CD4-positive, alpha-beta T cell (primary cell): Measurements from ENCODE around the gene WDR93. TPM values are rescaled to one million over a fixed set of nuclear protein-coding genes. Genes with fewer than 3 reads are reported as not detected.

Experiments used
- ATAC-seq: fragments of 200-7000 bp; cut with Tn5 transposase; one replicate; pipeline ENCODE4 v1.10.0; 2022; ENCODE audit warnings: mild to moderate bottlenecking; ENCODE audit not compliant: poor library complexity
- CTCF ChIA-PET: fragments of 350-600 bp; sonication (Branson Sonifier 250); formaldehyde crosslinking; loops from one replicate; lab custom pipeline; 2021; ENCODE audit warnings: antibody characterized with exemption, inconsistent platforms; lab: Charles Lee
- POLR2A ChIA-PET: fragments of 350-600 bp; sonication (Branson Sonifier 250); formaldehyde crosslinking; loops from one replicate; lab custom pipeline; 2021; ENCODE audit warnings: antibody characterized with exemption, inconsistent platforms; lab: Charles Lee
- DNase-seq, 14 experiments: peaks; one replicate each; pipeline ENCODE4 v3.0.0-alpha.2; 2013 to 2020; ENCODE audit warnings: mixed read lengths in 2 of 14
- H3K27ac ChIP-seq, 2 donors: one replicate each; pipeline versions ENCODE4 v1.5.1 to v1.7.0; 2013; ENCODE audit warnings: low read length in 2 of 2, low read depth in 1 of 2, mild to moderate bottlenecking in 1 of 2
- H3K27me3 ChIP-seq, 2 experiments: 1 replicate in 1 of 2; 2 replicates in 1 of 2; pipeline versions ENCODE4 v1.6.1 to v1.7.0; 2013; ENCODE audit warnings: low read length in 2 of 2, control low read depth in 1 of 2, mild to moderate bottlenecking in 1 of 2, moderate library complexity in 1 of 2; ENCODE audit not compliant: insufficient read depth in 2 of 2, control insufficient read depth in 1 of 2
- H3K36me3 ChIP-seq: one replicate; pipeline ENCODE4 v1.6.1; 2013; ENCODE audit warnings: low read length, control low read depth; ENCODE audit not compliant: insufficient read depth
- H3K4me1 ChIP-seq: one replicate; pipeline ENCODE4 v1.6.1; 2013; ENCODE audit warnings: low read length, control low read depth; ENCODE audit not compliant: insufficient read depth
- H3K4me3 ChIP-seq: one replicate; pipeline ENCODE4 v1.5.1; 2013; ENCODE audit warnings: mild to moderate bottlenecking, low read length, moderate library complexity
- H3K9me3 ChIP-seq, 2 experiments: 1 replicate in 1 of 2; 2 replicates in 1 of 2; pipeline versions ENCODE4 v1.6.1 to v1.7.0; 2013; ENCODE audit warnings: low read length in 2 of 2, mild to moderate bottlenecking in 2 of 2, control low read depth in 1 of 2, moderate library complexity in 1 of 2; ENCODE audit not compliant: control insufficient read depth in 1 of 2, insufficient read depth in 1 of 2
- H3K27ac Mint-ChIP-seq: one replicate; pipeline ENCODE4 v1.8.0; 2020; ENCODE audit warnings: mixed read lengths
- H3K27me3 Mint-ChIP-seq: one replicate; pipeline ENCODE4 v1.8.0; 2021; ENCODE audit warnings: mixed read lengths
- H3K36me3 Mint-ChIP-seq: one replicate; pipeline ENCODE4 v1.8.0; 2021; ENCODE audit warnings: low read depth, mixed read lengths
- H3K4me1 Mint-ChIP-seq: one replicate; pipeline ENCODE4 v1.8.0; 2021; ENCODE audit warnings: low read depth, mixed read lengths
- H3K4me3 Mint-ChIP-seq: one replicate; pipeline ENCODE4 v1.8.0; 2020; ENCODE audit warnings: mild to moderate bottlenecking, mixed read lengths
- H3K9me3 Mint-ChIP-seq: one replicate; pipeline ENCODE4 v1.8.0; 2020; ENCODE audit warnings: mixed read lengths
- intact Hi-C, 2 experiments: fragments of 100-400 bp; cut with DNase I in 1 of 2; cut with micrococcal nuclease in 1 of 2; formaldehyde crosslinking; loops; one replicate each; pipeline versions ENCODE4 v1.15.1 to v1.9.0; 2023 to 2025; cut with DNase I, micrococcal nuclease
- total RNA-seq, 174 experiments: library from RNA in 2 of 174; stranded (reverse) in 2 of 174; gene quantifications; one replicate each; pipeline ENCODE4 v1.2.3 and lab custom pipeline; 2021 to 2026
- TF ChIP-seq, protein P1 (sequence below): fragments of 200-600 bp; IDR thresholded peaks from one replicate; pipeline ENCODE4 v1.8.0; 2022; ENCODE audit warnings: antibody characterized with exemption, mild to moderate bottlenecking

Gene WDR93
- total RNA-seq, 2 experiments from 2014 or later, result not detected

GRCh38 chr15:89652131-89652530 is 38.5 kb upstream of the WDR93 start:
- Mint-ChIP-seq H3K9me3 (no peaks in the 10 kb centered on the region), H3K27ac (no peak overlapping the region), H3K4me3 (no peak overlapping the region), H3K27me3 (peaks cover 48% of the 10 kb centered on the region), H3K4me1 (peaks cover 15% of the 10 kb centered on the region), H3K36me3 (no peaks in the 10 kb centered on the region)
- peaks cover 24 to 36% of the 10 kb centered on the region in 2 experiments for H3K27me3 ChIP-seq
- ATAC-seq (no peak), DNase-seq (no peak)
- peaks cover 10% of the 10 kb centered on the region for H3K4me1 ChIP-seq
- no peak overlapping the region for H3K4me3 ChIP-seq
- ChIA-PET CTCF (no interaction called here), POLR2A (no interaction called here)
- H3K27ac ChIP-seq, result no peak overlapping the region
- intact Hi-C loops, result no loop called here
- no peaks in the 10 kb centered on the region for H3K36me3 ChIP-seq
- peaks cover 0 to 23% of the 10 kb centered on the region in 2 experiments for H3K9me3 ChIP-seq
- TF ChIP-seq, protein P1, sequence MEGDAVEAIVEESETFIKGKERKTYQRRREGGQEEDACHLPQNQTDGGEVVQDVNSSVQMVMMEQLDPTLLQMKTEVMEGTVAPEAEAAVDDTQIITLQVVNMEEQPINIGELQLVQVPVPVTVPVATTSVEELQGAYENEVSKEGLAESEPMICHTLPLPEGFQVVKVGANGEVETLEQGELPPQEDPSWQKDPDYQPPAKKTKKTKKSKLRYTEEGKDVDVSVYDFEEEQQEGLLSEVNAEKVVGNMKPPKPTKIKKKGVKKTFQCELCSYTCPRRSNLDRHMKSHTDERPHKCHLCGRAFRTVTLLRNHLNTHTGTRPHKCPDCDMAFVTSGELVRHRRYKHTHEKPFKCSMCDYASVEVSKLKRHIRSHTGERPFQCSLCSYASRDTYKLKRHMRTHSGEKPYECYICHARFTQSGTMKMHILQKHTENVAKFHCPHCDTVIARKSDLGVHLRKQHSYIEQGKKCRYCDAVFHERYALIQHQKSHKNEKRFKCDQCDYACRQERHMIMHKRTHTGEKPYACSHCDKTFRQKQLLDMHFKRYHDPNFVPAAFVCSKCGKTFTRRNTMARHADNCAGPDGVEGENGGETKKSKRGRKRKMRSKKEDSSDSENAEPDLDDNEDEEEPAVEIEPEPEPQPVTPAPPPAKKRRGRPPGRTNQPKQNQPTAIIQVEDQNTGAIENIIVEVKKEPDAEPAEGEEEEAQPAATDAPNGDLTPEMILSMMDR, result no peak

GRCh38 chr15:89652666-89653065 is 37.9 kb upstream of the WDR93 start:
- no peaks in the 10 kb centered on the region for H3K36me3 ChIP-seq
- TF ChIP-seq, protein P1, result no peak
- peaks cover 0 to 17% of the 10 kb centered on the region in 2 experiments for H3K9me3 ChIP-seq
- H3K27ac Mint-ChIP-seq, result no peak overlapping the region
- intact Hi-C loops, result no loop called here
- H3K27me3 ChIP-seq, result peaks cover 24 to 36% of the 10 kb centered on the region in 2 experiments
- peaks cover 10% of the 10 kb centered on the region for H3K4me1 ChIP-seq
- no peak overlapping the region for H3K4me3 Mint-ChIP-seq
- ChIA-PET POLR2A (no interaction called here), CTCF (no interaction called here)
- no peaks in the 10 kb centered on the region for H3K36me3 Mint-ChIP-seq
- no peak overlapping the region for H3K4me3 ChIP-seq
- H3K27me3 Mint-ChIP-seq, result peaks cover 53% of the 10 kb centered on the region
- DNase-seq, result no peak
- peaks cover 15% of the 10 kb centered on the region for H3K4me1 Mint-ChIP-seq
- ATAC-seq, result no peak
- H3K27ac ChIP-seq, result no peak overlapping the region
- H3K9me3 Mint-ChIP-seq, result no peaks in the 10 kb centered on the region

DNA sequence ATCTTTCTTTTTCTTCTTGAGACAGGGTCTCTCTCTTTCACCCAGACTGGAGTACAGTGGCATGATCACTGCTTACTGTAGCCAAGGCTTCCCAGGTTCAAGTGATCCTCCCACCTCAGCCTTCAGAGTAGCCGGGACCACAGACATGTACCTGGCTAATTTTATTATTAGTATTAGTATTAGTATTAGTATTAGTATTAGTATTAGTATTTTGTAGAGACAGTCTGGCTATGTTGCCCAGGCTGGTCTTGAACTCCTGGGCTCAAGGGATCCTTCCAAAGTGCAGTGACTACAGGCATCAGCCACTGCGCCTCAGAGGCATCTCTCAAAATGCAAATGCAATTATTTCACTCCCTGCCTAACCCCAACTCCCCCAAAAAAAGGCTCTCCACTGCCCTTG is 37.0 kb upstream of the WDR93 start:
- Mint-ChIP-seq H3K27ac (no peak overlapping the region), H3K36me3 (no peaks in the 10 kb centered on the region), H3K27me3 (peaks cover 57% of the 10 kb centered on the region), H3K4me1 (peaks cover 15% of the 10 kb centered on the region), H3K9me3 (no peaks in the 10 kb centered on the region), H3K4me3 (no peak overlapping the region)
- Histone ChIP-seq H3K27me3 (peaks cover 29 to 36% of the 10 kb centered on the region in 2 experiments), H3K4me3 (no peak overlapping the region), H3K4me1 (peaks cover 10% of the 10 kb centered on the region), H3K9me3 (peaks cover 0 to 16% of the 10 kb centered on the region in 2 experiments), H3K27ac (no peak overlapping the region), H3K36me3 (no peaks in the 10 kb centered on the region)
- ATAC-seq (no peak), DNase-seq (no peak)
- CTCF ChIA-PET, result no interaction called here
- TF ChIP-seq, protein P1, result no peak
- POLR2A ChIA-PET, result no interaction called here
- intact Hi-C loops, result no loop called here
